ENCODE measurements around the gene CD8A. TPM values are rescaled to one million over a fixed set of nuclear protein-coding genes. Genes with fewer than 3 reads are reported as not detected.

Gene CD8A
- total RNA-seq, 5 donors from 2014 or later (not counting 1 experiment from before 2014, with no cell fraction given) = 92.1 to 194 (median 158) TPM

GRCh38 chr2:86760371-86760770 lies 30.3 kb downstream of the CD8A start:
- Mint-ChIP-seq H3K36me3 (peaks cover 36% of the 10 kb centered on the region), H3K4me3 (no peak overlapping the region)

GRCh38 chr2:86758405-86758804 lies 32.3 kb downstream of the CD8A start:
- no peaks in the 10 kb centered on the region for H3K27me3 Mint-ChIP-seq

More at GRCh38 chr2:86760371-86760770, 30.3 kb downstream of the CD8A start:
- ChIA-PET CTCF (interaction anchor here in 1 of 2 donors (0.5 kb wide), 1 partner anchor 241 kb away, joined by 3 read pairs; no protein-coding TSS in a partner anchor), POLR2A (interaction anchor here in 1 of 2 donors (0.6 kb wide), 1 partner anchor 106 kb away, joined by 8 read pairs; no protein-coding TSS in a partner anchor)
- H3K4me3 ChIP-seq (ENCODE audit: control insufficient read depth in 1 of 2, extremely low read depth in 1 of 2, low read length in 1 of 2) = no peak overlapping the region
- no peaks in the 10 kb centered on the region for H3K9me3 Mint-ChIP-seq
- peak overlapping the region in 1 of 2 donors; percentile 45 for H3K27ac Mint-ChIP-seq
- H3K9me3 ChIP-seq = no peaks in the 10 kb centered on the region
- peaks cover 33 to 51% (median 34%) of the 10 kb centered on the region in 3 donors for H3K4me1 Mint-ChIP-seq
- H3K27me3 ChIP-seq (replicated peaks in 1 of 2; ENCODE audit: control insufficient read depth in 2 of 2, extremely low read depth in 1 of 2, insufficient read depth in 2 of 2, low read length in 1 of 2) = no peaks in the 10 kb centered on the region
- no peak for ATAC-seq (replicated peaks in 1 of 4)
- DNase-seq = no peak
- peaks cover 0 to 15% of the 10 kb centered on the region in 2 donors for H3K36me3 ChIP-seq (ENCODE audit: control insufficient read depth in 2 of 2, extremely low read depth in 1 of 2, insufficient read depth in 1 of 2, low read length in 1 of 2)
- WGBS (ENCODE audit: insufficient coverage) = 100% methylated on average over 1 of the region's 4 CpGs
- H3K4me1 ChIP-seq (ENCODE audit: control insufficient read depth in 1 of 2, extremely low read depth in 1 of 2, insufficient read depth in 2 of 2, low read length in 2 of 2) = no peaks in the 10 kb centered on the region
- no peaks in the 10 kb centered on the region for H3K27me3 Mint-ChIP-seq
- H3K27ac ChIP-seq (ENCODE audit: low read length) = no peak overlapping the region

GRCh38 chr2:86753606-86754005 lies 37.1 kb downstream of the CD8A start:
- no peak overlapping the region for H3K4me3 Mint-ChIP-seq
- peaks cover 0 to 6% (median 0%) of the 10 kb centered on the region in 3 donors for H3K9me3 Mint-ChIP-seq
- peaks cover 4% of the 10 kb centered on the region for H3K9me3 ChIP-seq
- CTCF ChIA-PET = interaction anchor here (1.5 to 2.4 kb wide), 2 partner anchors 9 to 11 kb away, joined by 4 to 10 read pairs; no protein-coding TSS in a partner anchor
- no peak overlapping the region for H3K27ac ChIP-seq (ENCODE audit: low read length)
- no peak for DNase-seq
- H3K4me3 ChIP-seq (ENCODE audit: control insufficient read depth in 1 of 2, extremely low read depth in 1 of 2, low read length in 1 of 2) = no peak overlapping the region
- H3K36me3 ChIP-seq (ENCODE audit: control insufficient read depth in 2 of 2, extremely low read depth in 1 of 2, insufficient read depth in 1 of 2, low read length in 1 of 2) = peaks cover 0 to 55% of the 10 kb centered on the region in 2 donors
- no peak overlapping the region for H3K27ac Mint-ChIP-seq
- H3K4me1 Mint-ChIP-seq = peaks cover 21 to 31% (median 27%) of the 10 kb centered on the region in 3 donors
- H3K4me1 ChIP-seq (ENCODE audit: control insufficient read depth in 1 of 2, extremely low read depth in 1 of 2, insufficient read depth in 2 of 2, low read length in 2 of 2) = no peaks in the 10 kb centered on the region
- no peaks in the 10 kb centered on the region for H3K27me3 ChIP-seq (replicated peaks in 1 of 2; ENCODE audit: control insufficient read depth in 2 of 2, extremely low read depth in 1 of 2, insufficient read depth in 2 of 2, low read length in 1 of 2)
- POLR2A ChIA-PET = no interaction called here
- peaks cover 72% of the 10 kb centered on the region for H3K36me3 Mint-ChIP-seq
- no peaks in the 10 kb centered on the region for H3K27me3 Mint-ChIP-seq
- ATAC-seq (replicated peaks in 1 of 4) = no peak

More at GRCh38 chr2:86758405-86758804, 32.3 kb downstream of the CD8A start:
- Mint-ChIP-seq H3K36me3 (peaks cover 41% of the 10 kb centered on the region), H3K4me3 (no peak overlapping the region), H3K9me3 (no peaks in the 10 kb centered on the region), H3K27ac (no peak overlapping the region), H3K4me1 (peaks cover 25 to 38% (median 26%) of the 10 kb centered on the region in 3 donors)
- Histone ChIP-seq H3K36me3 (ENCODE audit: control insufficient read depth in 2 of 2, extremely low read depth in 1 of 2, insufficient read depth in 1 of 2, low read length in 1 of 2) (peaks cover 0 to 33% of the 10 kb centered on the region in 2 donors), H3K4me3 (ENCODE audit: control insufficient read depth in 1 of 2, extremely low read depth in 1 of 2, low read length in 1 of 2) (no peak overlapping the region), H3K27ac (ENCODE audit: low read length) (no peak overlapping the region), H3K9me3 (no peaks in the 10 kb centered on the region), H3K4me1 (ENCODE audit: control insufficient read depth in 1 of 2, extremely low read depth in 1 of 2, insufficient read depth in 2 of 2, low read length in 2 of 2) (no peaks in the 10 kb centered on the region), H3K27me3 (replicated peaks in 1 of 2; ENCODE audit: control insufficient read depth in 2 of 2, extremely low read depth in 1 of 2, insufficient read depth in 2 of 2, low read length in 1 of 2) (no peaks in the 10 kb centered on the region)
- 100% methylated on average over 1 of the region's 3 CpGs for WGBS (ENCODE audit: insufficient coverage)
- ChIA-PET POLR2A (interaction anchor here in 1 of 2 donors (0.6 kb wide), 1 partner anchor 34 kb away, joined by 3 read pairs; no protein-coding TSS in a partner anchor), CTCF (no interaction called here)
- ATAC-seq (replicated peaks in 1 of 4) = no peak
- no peak for DNase-seq

GRCh38 chr2:86752934-86753333 lies 37.8 kb downstream of the CD8A start:
- WGBS (ENCODE audit: insufficient coverage) = no CpG with 5 or more reads among the region's 3 CpGs
- peaks cover 68% of the 10 kb centered on the region for H3K36me3 Mint-ChIP-seq
- no peak overlapping the region for H3K27ac Mint-ChIP-seq
- H3K4me1 Mint-ChIP-seq = peaks cover 16 to 30% (median 25%) of the 10 kb centered on the region in 3 donors
- no peaks in the 10 kb centered on the region for H3K27me3 Mint-ChIP-seq
- H3K4me3 Mint-ChIP-seq = no peak overlapping the region
- Histone ChIP-seq H3K9me3 (peaks cover 4% of the 10 kb centered on the region), H3K4me1 (ENCODE audit: control insufficient read depth in 1 of 2, extremely low read depth in 1 of 2, insufficient read depth in 2 of 2, low read length in 2 of 2) (no peaks in the 10 kb centered on the region), H3K36me3 (ENCODE audit: control insufficient read depth in 2 of 2, extremely low read depth in 1 of 2, insufficient read depth in 1 of 2, low read length in 1 of 2) (peaks cover 0 to 59% of the 10 kb centered on the region in 2 donors), H3K4me3 (ENCODE audit: control insufficient read depth in 1 of 2, extremely low read depth in 1 of 2, low read length in 1 of 2) (no peak overlapping the region), H3K27me3 (replicated peaks in 1 of 2; ENCODE audit: control insufficient read depth in 2 of 2, extremely low read depth in 1 of 2, insufficient read depth in 2 of 2, low read length in 1 of 2) (no peaks in the 10 kb centered on the region), H3K27ac (ENCODE audit: low read length) (no peak overlapping the region)
- DNase-seq (no peak), ATAC-seq (replicated peaks in 1 of 4) (no peak)
- H3K9me3 Mint-ChIP-seq = peaks cover 0 to 6% (median 0%) of the 10 kb centered on the region in 3 donors
- POLR2A ChIA-PET = no interaction called here
- CTCF ChIA-PET = interaction anchor here (1.5 to 2.4 kb wide), 2 partner anchors 10 to 12 kb away, joined by 4 to 10 read pairs; no protein-coding TSS in a partner anchor

- ATAC-seq (replicated peaks in 1 of 4) (no peak), DNase-seq (no peak)
- no peak overlapping the region for H3K27ac ChIP-seq (ENCODE audit: low read length)
- Mint-ChIP-seq H3K27ac (no peak overlapping the region), H3K27me3 (no peaks in the 10 kb centered on the region), H3K4me1 (peaks cover 23 to 32% (median 30%) of the 10 kb centered on the region in 3 donors), H3K4me3 (no peak overlapping the region), H3K9me3 (peaks cover 0 to 6% (median 0%) of the 10 kb centered on the region in 3 donors), H3K36me3 (peaks cover 72% of the 10 kb centered on the region)
- H3K4me1 ChIP-seq (ENCODE audit: control insufficient read depth in 1 of 2, extremely low read depth in 1 of 2, insufficient read depth in 2 of 2, low read length in 2 of 2) = no peaks in the 10 kb centered on the region
- H3K4me3 ChIP-seq (ENCODE audit: control insufficient read depth in 1 of 2, extremely low read depth in 1 of 2, low read length in 1 of 2) = no peak overlapping the region
- peaks cover 4% of the 10 kb centered on the region for H3K9me3 ChIP-seq
- WGBS (ENCODE audit: insufficient coverage) = no CpG with 5 or more reads among the region's 1 CpG
- ChIA-PET POLR2A (no interaction called here), CTCF (no interaction called here)
- peaks cover 0 to 56% of the 10 kb centered on the region in 2 donors for H3K36me3 ChIP-seq (ENCODE audit: control insufficient read depth in 2 of 2, extremely low read depth in 1 of 2, insufficient read depth in 1 of 2, low read length in 1 of 2)
- no peaks in the 10 kb centered on the region for H3K27me3 ChIP-seq (replicated peaks in 1 of 2; ENCODE audit: control insufficient read depth in 2 of 2, extremely low read depth in 1 of 2, insufficient read depth in 2 of 2, low read length in 1 of 2)
Measured at GRCh38 chr2:86751778-86752177, 38.9 kb downstream of the CD8A start.

- Histone ChIP-seq H3K4me3 (ENCODE audit: control insufficient read depth in 1 of 2, extremely low read depth in 1 of 2, low read length in 1 of 2) (no peak overlapping the region), H3K27me3 (replicated peaks in 1 of 2; ENCODE audit: control insufficient read depth in 2 of 2, extremely low read depth in 1 of 2, insufficient read depth in 2 of 2, low read length in 1 of 2) (no peaks in the 10 kb centered on the region), H3K36me3 (ENCODE audit: control insufficient read depth in 2 of 2, extremely low read depth in 1 of 2, insufficient read depth in 1 of 2, low read length in 1 of 2) (peaks cover 0 to 48% of the 10 kb centered on the region in 2 donors), H3K4me1 (ENCODE audit: control insufficient read depth in 1 of 2, extremely low read depth in 1 of 2, insufficient read depth in 2 of 2, low read length in 2 of 2) (no peaks in the 10 kb centered on the region), H3K9me3 (peaks cover 4% of the 10 kb centered on the region), H3K27ac (ENCODE audit: low read length) (no peak overlapping the region)
- DNase-seq = no peak
- POLR2A ChIA-PET = no interaction called here
- peaks cover 31 to 46% (median 41%) of the 10 kb centered on the region in 3 donors for H3K4me1 Mint-ChIP-seq
- H3K4me3 Mint-ChIP-seq = no peak overlapping the region
- peaks cover 0 to 6% (median 0%) of the 10 kb centered on the region in 3 donors for H3K9me3 Mint-ChIP-seq
- no peak for ATAC-seq (replicated peaks in 1 of 4)
- no peak overlapping the region for H3K27ac Mint-ChIP-seq
- peaks cover 64% of the 10 kb centered on the region for H3K36me3 Mint-ChIP-seq
- CTCF ChIA-PET = no interaction called here
- H3K27me3 Mint-ChIP-seq = no peaks in the 10 kb centered on the region
- WGBS (ENCODE audit: insufficient coverage) = no CpG with 5 or more reads among the region's 3 CpGs
Measured at GRCh38 chr2:86750240-86750839, 40.4 kb downstream of the CD8A start.

All from T-cell (primary cell).